ENCODE data around the gene SF1.
A peak's percentile ranks its signal among the peaks of the same experiment; 100 is the strongest.

The SF1 gene

GRCh38 chr11:64777449-64778222 is 706 bp downstream of the SF1 start:
- peak; percentile 91 for DNase-seq

- DNase-seq, result no peak
Observed at GRCh38 chr11:64776875-64777274, 1.5 kb downstream of the SF1 start.

GRCh38 chr11:64776425-64776824 is 1.9 kb downstream of the SF1 start:
- no peak for DNase-seq

GRCh38 chr11:64774144-64774543 is 4.2 kb downstream of the SF1 start:
- DNase-seq, result no peak

GRCh38 chr11:64772303-64773018 is 5.9 kb downstream of the SF1 start:
- no peak for DNase-seq

- no peak for DNase-seq
Observed at GRCh38 chr11:64771861-64772260, 6.5 kb downstream of the SF1 start.

GRCh38 chr11:64770120-64770519 is 8.2 kb downstream of the SF1 start:
- DNase-seq, result no peak

- DNase-seq, result no peak
Observed at GRCh38 chr11:64769283-64769682, 9.1 kb downstream of the SF1 start.

- no peak for DNase-seq
Observed at GRCh38 chr11:64768300-64768694, 10.0 kb downstream of the SF1 start.

GRCh38 chr11:64767344-64768299 is 10.7 kb downstream of the SF1 start:
- peak; percentile 92 for DNase-seq

- DNase-seq, result no peak
Observed at GRCh38 chr11:64766881-64767280, 11.5 kb downstream of the SF1 start.

GRCh38 chr11:64765851-64766665 is 12.3 kb downstream of the SF1 start:
- no peak for DNase-seq

GRCh38 chr11:64765291-64765850 is 13.0 kb downstream of the SF1 start:
- no peak for DNase-seq

GRCh38 chr11:64764753-64765152 is 13.6 kb downstream of the SF1 start:
- DNase-seq, result no peak

- peak; percentile 72 for DNase-seq
Observed at GRCh38 chr11:64764040-64764611, 14.2 kb downstream of the SF1 start.

- DNase-seq, result no peak
Observed at GRCh38 chr11:64763526-64764039, 14.8 kb downstream of the SF1 start.

GRCh38 chr11:64762674-64763525 is 15.4 kb downstream of the SF1 start:
- DNase-seq, result peak; percentile 59

- DNase-seq, result no peak
Observed at GRCh38 chr11:64762277-64762673, 16.1 kb downstream of the SF1 start.

- no peak for DNase-seq
Observed at GRCh38 chr11:64760759-64761420, 17.5 kb downstream of the SF1 start.
